Vagina (tissue), 2 donors: ENCODE results near the gene DNM3.

ENCODE experiments used
- CTCF ChIP-seq, 3 experiments: fragments of 450-650 bp in 2 of 3; fragments of 200-600 bp in 1 of 3; sonication (generic) in 1 of 3; IDR thresholded peaks; one replicate each; pipeline ENCODE4 v1.5.1; 2017 to 2019; ENCODE audit warnings: antibody characterized with exemption in 3 of 3, mild to moderate bottlenecking in 2 of 3, moderate library complexity in 2 of 3
- POLR2A ChIP-seq, 2 donors: fragments of 450-650 bp; IDR thresholded peaks; one replicate each; pipeline ENCODE4 v1.6.1; 2017; ENCODE audit warnings: antibody characterized with exemption in 2 of 2, mild to moderate bottlenecking in 2 of 2, moderate library complexity in 2 of 2

GRCh38 chr1:172323686-172324085, 482.4 kb downstream of the DNM3 start:
- no peak for TF ChIP-seq CTCF (IDR thresholded peaks at IDR 0.05)
- TF ChIP-seq POLR2A (IDR thresholded peaks at IDR 0.05) = no peak
